Hepatocyte (in vitro differentiated cells): ENCODE results near the gene RHOH. TPM values are rescaled to one million over a fixed set of nuclear protein-coding genes. Genes with fewer than 3 reads are reported as not detected.

Experiments used
- DNase-seq: peaks from one replicate; pipeline ENCODE4 v3.0.0-alpha.2; 2016; ENCODE audit warnings: low spot score
- H2AFZ ChIP-seq: fragments of 200-600 bp; sonication (generic); 2 replicates; pipeline ENCODE4 v1.6.0; 2016; ENCODE audit warnings: antibody characterized with exemption, mild to moderate bottlenecking
- H3K27ac ChIP-seq: fragments of 200-600 bp; sonication (generic); 2 replicates; pipeline ENCODE4 v1.5.1; 2016; ENCODE audit warnings: mild to moderate bottlenecking
- H3K27me3 ChIP-seq: fragments of 200-600 bp; sonication (generic); 2 replicates; pipeline ENCODE4 v1.6.1; 2016
- H3K36me3 ChIP-seq: fragments of 200-600 bp; sonication (generic); replicated peaks from 2 replicates; pipeline ENCODE4 v1.5.1; 2016; ENCODE audit warnings: low read depth; ENCODE audit not compliant: insufficient read depth
- H3K4me1 ChIP-seq: fragments of 200-600 bp; sonication (generic); 2 replicates; pipeline ENCODE4 v1.5.1; 2016; ENCODE audit warnings: mild to moderate bottlenecking, moderate library complexity; ENCODE audit not compliant: insufficient read depth
- H3K4me2 ChIP-seq: fragments of 200-600 bp; sonication (generic); 2 replicates; pipeline ENCODE4 v1.6.0; 2016
- H3K4me3 ChIP-seq: fragments of 200-600 bp; sonication (generic); 2 replicates; pipeline ENCODE4 v1.5.1; 2016; ENCODE audit warnings: mild to moderate bottlenecking
- H3K79me2 ChIP-seq: fragments of 200-600 bp; sonication (generic); 2 replicates; pipeline ENCODE4 v1.6.0; 2017; ENCODE audit warnings: mild to moderate bottlenecking
- H3K9me2 ChIP-seq: fragments of 200-600 bp; sonication (generic); replicated peaks from 2 replicates; pipeline ENCODE4 v1.6.0; 2017; ENCODE audit warnings: mild to moderate bottlenecking; ENCODE audit not compliant: insufficient read depth
- H3K9me3 ChIP-seq: fragments of 200-600 bp; sonication (generic); 2 replicates; pipeline ENCODE4 v1.5.1; 2016; ENCODE audit warnings: low read depth, mild to moderate bottlenecking
- H4K20me1 ChIP-seq: fragments of 200-600 bp; sonication (generic); 2 replicates; pipeline ENCODE4 v1.6.0; 2016; ENCODE audit warnings: mild to moderate bottlenecking; ENCODE audit not compliant: insufficient read depth, poor library complexity, severe bottlenecking
- CTCF ChIP-seq: fragments of 200-600 bp; sonication (generic); IDR thresholded peaks from 2 replicates; pipeline ENCODE4 v1.5.1; 2016; ENCODE audit warnings: antibody characterized with exemption, mild to moderate bottlenecking; ENCODE audit not compliant: poor library complexity
- EZH2 ChIP-seq: fragments of 200-600 bp; sonication (generic); IDR thresholded peaks from 2 replicates; pipeline ENCODE4 v1.6.1; 2016; ENCODE audit warnings: antibody characterized with exemption, mild to moderate bottlenecking, borderline replicate concordance
- EZH2phosphoT487 ChIP-seq: fragments of 200-600 bp; sonication (generic); IDR thresholded peaks from one replicate; pipeline ENCODE4 v1.6.1; 2018; ENCODE audit warnings: antibody characterized with exemption, mild to moderate bottlenecking, low read depth, moderate library complexity; ENCODE audit not compliant: unreplicated experiment, severe bottlenecking
- WGBS: methylation state at CpG from one replicate; pipeline ENCODE4 v1.1.6; 2016; ENCODE audit warnings: low lambda C conversion rate; ENCODE audit errors: missing lambda C conversion rate; 5-methylcytosine and 5-hydroxymethylcytosine counted together
- polyA plus RNA-seq: library from polyadenylated mRNA; unstranded; fragments of >200 nt; fragmentation: Nextera tagmentation; extraction: Ambion mirVana; gene quantifications from 2 replicates; pipeline ENCODE4 v1.2.1, GENCODE V29; 2016
- total RNA-seq: library from RNA; depleted of rRNA; stranded (reverse); fragments of >200 nt; gene quantifications from 2 replicates; pipeline ENCODE4 v1.2.3, GENCODE V29; 2014

Gene RHOH
- total and polyA plus RNA-seq, 2 experiments from 2014 or later: not detected

GRCh38 chr4:40205259-40206198 lies 8.7 kb downstream of the RHOH start:
- TF ChIP-seq EZH2phosphoT487 (no peak), EZH2 (no peak), CTCF (no peak)
- Histone ChIP-seq H3K27me3 (no peaks in the 10 kb centered on the region), H3K4me2 (no peak overlapping the region), H3K9me2 (no peaks in the 10 kb centered on the region), H3K9me3 (no peaks in the 10 kb centered on the region), H3K27ac (no peak overlapping the region), H3K36me3 (no peaks in the 10 kb centered on the region), H2AFZ (no peak overlapping the region), H3K79me2 (no peaks in the 10 kb centered on the region), H3K4me3 (no peak overlapping the region), H4K20me1 (no peaks in the 10 kb centered on the region), H3K4me1 (peaks cover 7% of the 10 kb centered on the region)
- 67% methylated on average over 6 of the region's 6 CpGs for WGBS
- no peak for DNase-seq

- no peak overlapping the region for H3K27ac ChIP-seq
Measured at GRCh38 chr4:40206426-40206825, 9.6 kb downstream of the RHOH start.

GRCh38 chr4:40209401-40209800 lies 12.6 kb downstream of the RHOH start:
- Histone ChIP-seq H3K9me2 (no peaks in the 10 kb centered on the region), H3K4me2 (no peak overlapping the region), H3K36me3 (no peaks in the 10 kb centered on the region), H2AFZ (no peak overlapping the region), H3K4me1 (no peaks in the 10 kb centered on the region), H3K9me3 (no peaks in the 10 kb centered on the region), H3K27ac (no peak overlapping the region), H3K79me2 (no peaks in the 10 kb centered on the region), H4K20me1 (no peaks in the 10 kb centered on the region), H3K27me3 (no peaks in the 10 kb centered on the region), H3K4me3 (no peak overlapping the region)
- WGBS: 92% methylated on average over 4 of the region's 4 CpGs
- TF ChIP-seq CTCF (no peak), EZH2phosphoT487 (no peak), EZH2 (no peak)
- DNase-seq: no peak

More at GRCh38 chr4:40206426-40206825, 9.6 kb downstream of the RHOH start:
- Histone ChIP-seq H3K9me3 (no peaks in the 10 kb centered on the region), H3K79me2 (no peaks in the 10 kb centered on the region), H3K36me3 (no peaks in the 10 kb centered on the region), H3K4me2 (no peak overlapping the region), H2AFZ (no peak overlapping the region), H3K27me3 (no peaks in the 10 kb centered on the region), H3K9me2 (no peaks in the 10 kb centered on the region), H3K4me1 (peaks cover 2% of the 10 kb centered on the region), H3K4me3 (no peak overlapping the region), H4K20me1 (no peaks in the 10 kb centered on the region)
- DNase-seq: no peak
- 74% methylated on average over 2 of the region's 2 CpGs for WGBS
- TF ChIP-seq EZH2: no peak
- TF ChIP-seq CTCF: no peak
- TF ChIP-seq EZH2phosphoT487: no peak
